ENCODE results near the gene PARD6G.

- no peak for TF ChIP-seq EZH2 (IDR thresholded peaks at IDR 0.05; ENCODE audit: borderline replicate concordance)
- TF ChIP-seq CTCF (IDR thresholded peaks at IDR 0.05; ENCODE audit: poor library complexity), result no peak
Measured at GRCh38 chr18:80204142-80204541, 43.2 kb downstream of the PARD6G start.
